ENCODE measurements around the gene KMT2C. TPM values are rescaled to one million over a fixed set of nuclear protein-coding genes. Genes with fewer than 3 reads are reported as not detected.

Gene KMT2C
- total and polyA plus RNA-seq, 2 of the 13 experiments (the other 11 are each of a cell fraction or from before 2014, with no cell fraction given), result 7.1 to 14.4 TPM

DNA sequence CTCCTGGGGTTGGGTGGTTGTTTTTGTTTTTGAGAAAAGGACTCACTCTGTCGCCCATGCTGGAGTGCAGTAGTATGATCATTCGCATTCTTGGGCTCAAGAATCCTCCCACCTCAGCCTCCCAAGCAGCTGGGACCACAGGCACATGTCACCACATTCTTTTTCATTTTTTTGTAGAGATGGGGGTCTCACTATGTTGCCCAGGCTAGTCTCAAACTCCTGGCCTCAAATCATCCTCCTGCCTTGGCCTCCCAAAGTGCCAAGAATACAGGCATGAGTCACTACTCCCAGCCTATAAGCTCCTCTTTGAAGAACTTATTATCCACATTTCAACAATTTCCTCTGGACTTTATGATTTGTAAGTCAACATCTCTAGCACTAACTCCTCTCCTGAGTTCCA lies 102.7 kb downstream of the KMT2C start:
- 91% methylated on average over 2 of the region's 2 CpGs for WGBS (ENCODE audit: low lambda C conversion rate)
- CTCF ChIA-PET (ENCODE audit: low intra/inter-chr PET ratio, low total read pairs), result no interaction called here
- H3K79me2 ChIP-seq (ENCODE audit: insufficient read depth, low read length), result peaks cover 9% of the 10 kb centered on the region
- no peaks in the 10 kb centered on the region for H3K9me3 ChIP-seq (ENCODE audit: low read length)
- ATAC-seq (no peak), FAIRE-seq (no peak), DNase-seq (ENCODE audit: low spot score) (no peak)
- no peak overlapping the region for H3K27ac ChIP-seq (ENCODE audit: extremely low read length, insufficient read depth, low read length)
- H2AFZ ChIP-seq (ENCODE audit: low read length), result no peak overlapping the region
- no peak overlapping the region for H3K9ac ChIP-seq (ENCODE audit: insufficient read depth, low read depth, low read length)
- intact Hi-C loops (cut with micrococcal nuclease; ENCODE audit: unreplicated experiment) (no loop called here), in situ Hi-C loops (cut with HindIII; ENCODE audit: extremely low pct_ligation_motif_present, low pct_unique_long_range_greater_than_20kb) (no loop called here)
- no peak overlapping the region for H3K4me3 ChIP-seq (replicated peaks in 1 of 3; ENCODE audit: insufficient read depth in 1 of 3, low read depth in 2 of 3, low read length in 3 of 3)
- POLR2A ChIA-PET, result interaction anchor here (0.7 kb wide), 1 partner anchor 9 kb away, joined by 3 read pairs; no protein-coding TSS in a partner anchor
- BruUV-seq (replicated peaks), result no TSS peak
- peaks cover 0 to 14% of the 10 kb centered on the region in 2 experiments; a peak in 3 of 5 replicates for H3K36me3 ChIP-seq (replicated peaks in 1 of 2; ENCODE audit: control insufficient read depth in 1 of 2, insufficient read depth in 2 of 2, low read length in 2 of 2)
- peaks cover 11% of the 10 kb centered on the region for H4K20me1 ChIP-seq (ENCODE audit: insufficient read depth, low read length)
- TF ChIP-seq YY1 (IDR thresholded peaks at IDR 0.05; ENCODE audit: insufficient read depth, insufficient replicate concordance, low read depth, low read length), result no peak
- 0 out of 2 replicates have a peak, but pooled peaks have one; percentile 42 for TF ChIP-seq ZNF770 (CRISPR knock-in tag; IDR thresholded peaks at IDR 0.05)
- TF ChIP-seq NBN (conservative IDR thresholded peaks at IDR 0.05), result no peak
- no peak for TF ChIP-seq ZNF230 (CRISPR knock-in tag; IDR thresholded peaks at IDR 0.05)
- peak; percentile 58; the same call in 1 of the 2 replicates for TF ChIP-seq PRDM15 (CRISPR knock-in tag; IDR thresholded peaks at IDR 0.05)
- no peak for TF ChIP-seq RFXAP (CRISPR knock-in tag; IDR thresholded peaks at IDR 0.05; ENCODE audit: borderline replicate concordance)
- TF ChIP-seq MXD4 (CRISPR knock-in tag; IDR thresholded peaks at IDR 0.05), result no peak
- TF ChIP-seq ZNF121 (CRISPR knock-in tag; IDR thresholded peaks at IDR 0.05), result peak; percentile 40; the same call in 1 of the 2 replicates
- TF ChIP-seq NFAT5 (CRISPR knock-in tag; IDR thresholded peaks at IDR 0.05), result no peak
- H3K4me2 ChIP-seq (ENCODE audit: low read depth, low read length), result no peak overlapping the region
- H3K27me3 ChIP-seq (ENCODE audit: control insufficient read depth in 1 of 2, insufficient read depth in 2 of 2, low read length in 2 of 2), result no peaks in the 10 kb centered on the region
- peaks cover 6% of the 10 kb centered on the region; the same call in 1 of the 2 replicates for H3K4me1 ChIP-seq (ENCODE audit: insufficient read depth, low read length)
